ENCODE data around the gene FERMT1. TPM values are rescaled to one million over a fixed set of nuclear protein-coding genes. Genes with fewer than 3 reads are reported as not detected.
A peak's percentile ranks its signal among the peaks of the same experiment; 100 is the strongest.

The FERMT1 gene
- total RNA-seq, 1 donor from 2014 or later, result 60.6 TPM

DNA sequence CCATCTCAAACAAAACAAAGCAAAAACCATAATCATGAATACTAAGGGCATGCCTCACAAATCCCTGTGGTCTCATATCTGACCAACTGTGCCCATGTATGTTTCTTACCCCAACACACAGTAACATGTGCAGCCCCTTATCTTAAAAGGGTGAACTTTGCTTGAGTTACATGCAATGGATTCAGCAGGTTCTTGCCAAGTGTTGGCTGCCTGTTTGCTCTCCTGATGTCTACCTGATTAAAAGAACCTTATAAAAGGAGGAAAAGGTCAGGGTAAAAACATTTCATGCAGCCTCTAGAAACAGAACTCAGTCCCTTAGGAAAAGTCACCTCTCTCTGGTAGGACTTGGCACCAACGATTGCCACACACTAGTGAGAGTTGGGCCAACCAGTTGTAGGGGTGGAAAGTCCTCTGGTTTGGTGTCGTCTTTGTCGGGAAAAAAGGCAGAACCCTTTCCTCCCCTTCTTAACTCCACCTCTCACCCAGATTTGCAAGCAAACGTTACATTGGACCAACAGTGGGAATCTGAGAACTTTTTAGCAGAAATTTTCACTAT lies 55.0 kb downstream of the FERMT1 start:
- H3K4me3 ChIP-seq (ENCODE audit: low read depth, low read length), result no peak overlapping the region
- TF ChIP-seq, protein P1, sequence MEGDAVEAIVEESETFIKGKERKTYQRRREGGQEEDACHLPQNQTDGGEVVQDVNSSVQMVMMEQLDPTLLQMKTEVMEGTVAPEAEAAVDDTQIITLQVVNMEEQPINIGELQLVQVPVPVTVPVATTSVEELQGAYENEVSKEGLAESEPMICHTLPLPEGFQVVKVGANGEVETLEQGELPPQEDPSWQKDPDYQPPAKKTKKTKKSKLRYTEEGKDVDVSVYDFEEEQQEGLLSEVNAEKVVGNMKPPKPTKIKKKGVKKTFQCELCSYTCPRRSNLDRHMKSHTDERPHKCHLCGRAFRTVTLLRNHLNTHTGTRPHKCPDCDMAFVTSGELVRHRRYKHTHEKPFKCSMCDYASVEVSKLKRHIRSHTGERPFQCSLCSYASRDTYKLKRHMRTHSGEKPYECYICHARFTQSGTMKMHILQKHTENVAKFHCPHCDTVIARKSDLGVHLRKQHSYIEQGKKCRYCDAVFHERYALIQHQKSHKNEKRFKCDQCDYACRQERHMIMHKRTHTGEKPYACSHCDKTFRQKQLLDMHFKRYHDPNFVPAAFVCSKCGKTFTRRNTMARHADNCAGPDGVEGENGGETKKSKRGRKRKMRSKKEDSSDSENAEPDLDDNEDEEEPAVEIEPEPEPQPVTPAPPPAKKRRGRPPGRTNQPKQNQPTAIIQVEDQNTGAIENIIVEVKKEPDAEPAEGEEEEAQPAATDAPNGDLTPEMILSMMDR (IDR thresholded peaks at IDR 0.05; ENCODE audit: insufficient read depth, low read length, severe bottlenecking), result no peak
- FAIRE-seq (no peak), DNase-seq (ENCODE audit: low read depth) (no peak)
- H3K27me3 ChIP-seq (ENCODE audit: control insufficient read depth, insufficient read depth, low read length), result no peaks in the 10 kb centered on the region
- H3K36me3 ChIP-seq (ENCODE audit: control insufficient read depth, insufficient read depth, low read length), result peaks cover 3% of the 10 kb centered on the region

DNA sequence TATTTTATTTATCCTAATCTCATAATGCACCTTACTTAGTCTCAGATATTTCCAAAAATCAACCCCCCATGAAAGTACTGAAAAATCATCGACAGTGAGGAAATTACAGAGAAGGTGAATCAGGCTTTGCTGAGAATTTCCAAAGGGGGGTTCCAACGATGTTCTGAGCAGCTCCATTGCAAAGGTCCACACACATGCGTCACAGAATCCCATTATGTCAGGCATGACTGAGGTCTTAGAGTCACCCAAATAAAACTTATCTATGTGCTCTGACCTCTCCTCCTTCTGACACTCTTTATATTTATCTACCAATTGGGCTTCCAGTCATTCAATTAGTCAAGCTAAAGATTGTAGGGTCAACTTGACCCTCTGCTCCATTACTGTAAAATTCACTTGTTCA lies 56.2 kb downstream of the FERMT1 start:
- Histone ChIP-seq H3K36me3 (ENCODE audit: control insufficient read depth, insufficient read depth, low read length) (peaks cover 3% of the 10 kb centered on the region), H3K27me3 (ENCODE audit: control insufficient read depth, insufficient read depth, low read length) (no peaks in the 10 kb centered on the region), H3K4me3 (ENCODE audit: low read depth, low read length) (no peak overlapping the region)
- TF ChIP-seq, protein P1 (IDR thresholded peaks at IDR 0.05; ENCODE audit: insufficient read depth, low read length, severe bottlenecking), result no peak
- DNase-seq (ENCODE audit: low read depth), result no peak
- FAIRE-seq, result no peak

DNA sequence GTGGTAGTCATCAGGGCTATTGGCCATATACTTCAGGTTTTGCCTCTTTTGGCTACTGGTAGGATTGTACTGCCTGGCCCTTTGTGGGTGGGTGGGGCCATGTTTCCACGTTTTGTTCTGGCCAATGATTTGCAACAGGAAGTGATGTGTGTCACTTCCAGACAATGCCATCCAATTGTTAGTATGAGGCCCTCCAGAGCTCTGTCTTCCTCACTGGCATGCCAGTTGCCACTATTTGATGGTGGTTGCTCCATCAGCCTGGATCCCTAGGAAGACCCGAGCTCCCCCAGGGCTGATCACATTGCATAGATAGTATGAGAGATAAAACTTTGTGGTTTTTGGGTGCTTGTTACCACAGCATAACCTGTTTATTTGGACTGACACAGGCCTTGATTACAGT lies 61.3 kb downstream of the FERMT1 start:
- DNase-seq (ENCODE audit: low read depth), result no peak
- TF ChIP-seq, protein P1 (IDR thresholded peaks at IDR 0.05; ENCODE audit: insufficient read depth, low read length, severe bottlenecking), result no peak
- Histone ChIP-seq H3K36me3 (ENCODE audit: control insufficient read depth, insufficient read depth, low read length) (no peaks in the 10 kb centered on the region), H3K27me3 (ENCODE audit: control insufficient read depth, insufficient read depth, low read length) (no peaks in the 10 kb centered on the region), H3K4me3 (ENCODE audit: low read depth, low read length) (no peak overlapping the region)
- FAIRE-seq, result no peak

DNA sequence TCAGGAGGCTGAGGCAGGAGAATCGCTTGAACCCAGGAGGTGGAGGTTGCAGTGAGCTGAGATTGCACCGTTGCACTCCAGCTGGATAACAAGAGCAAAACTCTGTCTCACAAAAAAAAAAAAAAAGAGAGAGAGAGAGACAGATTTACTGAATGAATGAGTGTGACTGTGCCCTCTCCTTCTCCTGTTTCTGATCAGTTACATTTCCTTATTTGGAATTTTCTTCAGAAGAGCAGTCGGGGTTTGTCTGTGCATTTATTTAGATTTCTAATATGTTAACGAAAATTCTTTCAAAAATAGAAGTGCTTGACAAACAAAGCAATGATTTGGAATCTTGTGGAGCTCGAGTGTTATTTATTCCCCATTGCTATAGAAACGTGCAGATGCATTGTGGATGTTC lies 62.6 kb downstream of the FERMT1 start:
- H3K36me3 ChIP-seq (ENCODE audit: control insufficient read depth, insufficient read depth, low read length), result no peaks in the 10 kb centered on the region
- TF ChIP-seq, protein P1 (IDR thresholded peaks at IDR 0.05; ENCODE audit: insufficient read depth, low read length, severe bottlenecking), result no peak
- FAIRE-seq (no peak), DNase-seq (ENCODE audit: low read depth) (no peak)
- H3K4me3 ChIP-seq (ENCODE audit: low read depth, low read length), result no peak overlapping the region
- no peaks in the 10 kb centered on the region for H3K27me3 ChIP-seq (ENCODE audit: control insufficient read depth, insufficient read depth, low read length)

DNA sequence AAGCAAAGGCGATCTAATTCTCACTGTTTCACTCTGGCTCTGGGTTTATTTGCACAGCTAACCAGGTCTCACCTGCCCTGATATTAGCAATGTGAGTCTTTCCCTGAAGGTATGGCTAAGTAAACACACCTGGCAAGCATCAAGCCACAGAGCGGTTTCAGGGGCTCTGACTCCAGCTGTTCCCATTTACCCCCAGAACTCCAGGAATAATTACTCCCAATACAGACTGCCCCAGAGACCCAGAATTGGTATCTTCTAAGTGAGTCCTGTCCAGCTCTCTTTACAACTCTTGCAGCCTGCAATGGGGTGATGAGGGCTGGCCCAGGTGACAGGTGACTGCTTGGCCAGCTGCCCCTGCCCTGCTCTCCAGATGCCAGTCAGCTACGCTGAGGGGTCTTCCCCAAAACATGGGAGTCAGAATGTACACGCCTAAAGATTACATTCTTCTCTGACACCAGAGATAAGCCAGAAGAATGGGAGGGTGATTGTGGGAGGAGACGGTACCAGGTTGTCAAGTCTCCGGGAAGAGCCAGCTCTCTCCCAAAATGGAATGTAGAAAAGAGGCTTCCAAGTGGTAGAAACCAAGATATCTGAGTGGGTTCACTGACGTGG lies 64.0 kb downstream of the FERMT1 start:
- FAIRE-seq, result peak; percentile 43
- TF ChIP-seq, protein P1 (IDR thresholded peaks at IDR 0.05; ENCODE audit: insufficient read depth, low read length, severe bottlenecking), result no peak
- DNase-seq (ENCODE audit: low read depth), result peak; percentile 57

DNA sequence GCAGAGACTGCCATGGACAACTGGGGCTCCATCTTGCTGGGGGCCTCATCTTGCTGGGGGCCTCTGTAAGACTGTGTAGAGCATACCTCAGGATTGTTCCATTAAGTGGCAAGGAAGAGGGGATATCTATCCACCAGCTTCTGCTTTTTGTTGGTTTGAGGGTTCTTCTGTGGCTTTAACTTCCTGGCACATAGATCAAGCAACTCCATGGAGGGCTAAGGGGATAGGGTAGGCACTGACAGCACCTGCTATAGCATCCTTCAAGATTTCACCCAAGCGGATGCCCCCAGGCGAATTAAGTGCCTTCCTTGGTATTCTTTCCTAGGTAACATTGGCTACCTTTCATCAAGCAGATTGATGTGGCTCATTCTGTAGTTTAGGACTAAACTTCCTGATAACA lies 65.1 kb downstream of the FERMT1 start:
- Histone ChIP-seq H3K4me3 (ENCODE audit: low read depth, low read length) (no peak overlapping the region), H3K36me3 (ENCODE audit: control insufficient read depth, insufficient read depth, low read length) (no peaks in the 10 kb centered on the region), H3K27me3 (ENCODE audit: control insufficient read depth, insufficient read depth, low read length) (no peaks in the 10 kb centered on the region)
- FAIRE-seq (no peak), DNase-seq (ENCODE audit: low read depth) (no peak)
- TF ChIP-seq, protein P1 (IDR thresholded peaks at IDR 0.05; ENCODE audit: insufficient read depth, low read length, severe bottlenecking), result no peak

More for the DNA sequence above, 64.0 kb downstream of the FERMT1 start:
- H3K27me3 ChIP-seq (ENCODE audit: control insufficient read depth, insufficient read depth, low read length), result no peaks in the 10 kb centered on the region
- H3K36me3 ChIP-seq (ENCODE audit: control insufficient read depth, insufficient read depth, low read length), result no peaks in the 10 kb centered on the region
- H3K4me3 ChIP-seq (ENCODE audit: low read depth, low read length), result no peak overlapping the region
